HG02840 (cell line): Measurements from ENCODE around the gene ZSWIM9.
A peak's percentile ranks its signal among the peaks of the same experiment; 100 is the strongest.

Experiments used
- ATAC-seq: cut with Tn5 transposase; IDR thresholded peaks from one replicate; pipeline ENCODE4 v1.9.1; 2021; ENCODE audit warnings: mild to moderate bottlenecking, moderate library complexity, moderate number of reproducible peaks; ENCODE audit not compliant: unreplicated experiment, low FRiP score

The ZSWIM9 gene

DNA sequence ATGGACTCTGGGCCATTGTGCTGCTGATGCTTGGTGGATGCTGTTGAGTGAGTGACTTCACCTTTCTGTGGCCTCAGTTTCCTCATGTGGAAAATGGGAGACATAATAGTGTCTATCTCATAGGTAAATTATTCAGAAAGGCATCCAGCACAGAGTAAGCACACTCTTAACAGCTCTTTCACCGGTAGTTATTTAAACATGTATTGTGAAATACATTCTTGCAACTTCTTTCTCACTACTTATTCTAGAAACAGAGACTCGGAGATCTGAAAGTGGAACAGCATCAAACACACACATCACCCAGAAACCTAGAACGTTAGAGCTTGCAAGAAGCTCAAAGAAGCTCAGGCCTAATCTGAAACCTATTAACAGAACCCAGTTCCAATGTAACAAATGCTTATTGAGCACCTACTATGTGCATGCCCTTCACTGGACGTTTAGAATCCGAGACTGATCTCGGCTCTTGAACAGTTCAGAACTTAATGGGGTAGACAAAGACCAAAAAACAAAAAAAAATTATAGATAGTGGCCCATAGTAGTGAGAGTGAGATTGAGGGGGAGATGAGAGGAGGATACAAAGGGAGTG, 4.1 kb downstream of the ZSWIM9 start:
- ATAC-seq = no peak

- ATAC-seq = no peak
Observed at GRCh38 chr19:48175578-48175977, 5.1 kb downstream of the ZSWIM9 start.

- ATAC-seq = no peak
Observed at GRCh38 chr19:48176226-48176625, 5.7 kb downstream of the ZSWIM9 start.

DNA sequence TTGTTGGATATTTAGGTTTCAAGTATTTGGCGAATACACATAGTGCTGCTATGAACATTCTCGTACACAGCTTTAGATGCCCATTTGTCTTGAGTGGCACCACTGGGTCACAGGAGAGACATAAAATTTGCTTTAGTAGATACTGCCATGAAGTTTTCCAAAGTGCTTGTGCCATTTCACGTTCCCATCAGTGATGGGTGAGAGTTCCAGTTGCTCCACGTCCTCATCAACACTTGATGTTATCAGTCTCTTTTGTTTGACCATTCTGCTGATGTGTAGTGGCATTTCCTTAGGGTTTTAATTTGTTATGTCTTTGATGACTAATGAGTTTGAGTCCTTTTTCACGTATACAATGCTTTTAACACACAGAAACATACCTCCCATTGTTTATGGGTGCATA, 11.0 kb downstream of the ZSWIM9 start:
- no peak for ATAC-seq

DNA sequence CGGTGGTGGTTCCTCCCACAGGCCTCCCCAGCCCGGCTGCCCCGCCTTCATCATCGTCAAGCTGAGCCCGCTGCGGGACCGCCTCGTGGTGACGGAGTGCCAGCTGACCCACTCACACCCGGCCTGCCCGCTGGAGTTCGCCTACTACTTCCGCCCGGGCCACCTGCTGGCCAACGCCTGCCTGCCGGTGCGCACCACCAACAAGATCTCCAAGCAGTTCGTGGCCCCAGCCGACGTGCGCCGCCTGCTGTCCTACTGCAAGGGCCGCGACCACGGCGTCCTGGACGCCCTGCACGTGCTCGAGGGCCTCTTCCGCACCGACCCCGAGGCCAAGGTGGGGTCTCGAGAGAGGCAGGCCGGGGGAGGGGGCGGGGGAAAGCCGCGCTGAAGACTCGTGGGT, 12.0 kb downstream of the ZSWIM9 start:
- ATAC-seq = no peak

- no peak for ATAC-seq
Observed at GRCh38 chr19:48183356-48183755, 12.9 kb downstream of the ZSWIM9 start.

GRCh38 chr19:48186015-48186414, 15.5 kb downstream of the ZSWIM9 start:
- peak; percentile 33 for ATAC-seq

GRCh38 chr19:48186541-48186991, 16.1 kb downstream of the ZSWIM9 start:
- ATAC-seq = peak; percentile 74

GRCh38 chr19:48190288-48190884, 19.9 kb downstream of the ZSWIM9 start:
- no peak for ATAC-seq

DNA sequence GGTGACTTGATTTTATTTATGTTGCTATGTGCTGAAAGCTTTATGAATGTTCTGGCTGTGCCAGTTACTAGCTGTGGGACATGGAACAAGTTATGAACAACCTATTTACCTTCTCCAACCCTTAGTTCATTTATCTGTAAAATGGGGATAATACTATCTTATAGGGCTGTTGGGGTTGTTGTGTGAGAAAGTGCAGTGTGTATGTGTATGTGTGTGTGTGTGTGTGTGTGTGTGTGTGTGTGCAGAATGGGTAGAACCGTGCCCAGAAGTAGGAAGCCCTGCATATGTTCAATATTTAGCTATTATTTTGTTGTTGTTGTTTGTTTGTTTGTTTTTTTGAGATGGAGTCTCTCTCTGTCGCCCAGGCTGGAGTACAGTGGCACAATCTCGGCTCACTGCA, 20.4 kb downstream of the ZSWIM9 start:
- ATAC-seq = no peak

- ATAC-seq = no peak
Observed at GRCh38 chr19:48192750-48193149, 22.3 kb downstream of the ZSWIM9 start.

DNA sequence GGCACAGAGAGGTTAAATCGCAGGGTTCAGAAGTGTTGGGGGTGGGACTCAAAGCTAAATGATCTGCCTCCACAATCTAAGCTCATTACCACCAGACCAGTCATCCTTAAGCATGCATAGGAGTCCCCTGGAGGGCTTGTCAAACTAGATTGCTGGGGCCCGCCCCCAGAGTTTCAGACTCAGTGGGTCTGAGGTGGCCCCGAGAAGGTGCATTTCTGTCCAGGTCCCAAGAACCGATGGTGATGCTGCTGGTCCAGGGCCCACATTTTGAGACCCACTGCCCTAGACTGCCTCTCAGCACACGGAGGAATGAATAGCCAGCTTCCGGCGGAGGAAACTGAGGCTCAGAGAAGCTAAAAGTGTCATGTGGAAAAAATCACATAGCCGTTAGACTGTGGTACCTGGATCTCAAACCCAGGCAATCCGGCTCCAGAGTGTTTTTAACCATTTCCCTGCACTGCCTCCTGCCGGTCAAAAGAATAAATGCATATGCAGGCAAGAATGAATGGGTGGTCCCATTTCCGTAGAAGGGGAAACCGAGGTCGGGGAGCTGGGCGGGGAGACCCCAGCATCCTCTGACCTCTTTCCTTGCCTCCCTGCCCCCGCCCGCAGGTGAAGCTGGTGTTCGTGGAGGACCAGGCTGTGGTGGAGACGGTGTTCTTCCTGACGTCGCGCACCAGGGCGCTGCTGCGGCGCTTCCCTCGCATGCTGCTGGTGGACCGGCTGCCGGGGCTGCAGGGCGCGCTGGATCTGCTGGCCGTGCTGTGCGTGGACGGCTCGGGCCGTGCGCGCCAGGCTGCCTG, 23.8 kb downstream of the ZSWIM9 start:
- ATAC-seq = no peak

- no peak for ATAC-seq
Observed at GRCh38 chr19:48194844-48195830, 24.7 kb downstream of the ZSWIM9 start.

DNA sequence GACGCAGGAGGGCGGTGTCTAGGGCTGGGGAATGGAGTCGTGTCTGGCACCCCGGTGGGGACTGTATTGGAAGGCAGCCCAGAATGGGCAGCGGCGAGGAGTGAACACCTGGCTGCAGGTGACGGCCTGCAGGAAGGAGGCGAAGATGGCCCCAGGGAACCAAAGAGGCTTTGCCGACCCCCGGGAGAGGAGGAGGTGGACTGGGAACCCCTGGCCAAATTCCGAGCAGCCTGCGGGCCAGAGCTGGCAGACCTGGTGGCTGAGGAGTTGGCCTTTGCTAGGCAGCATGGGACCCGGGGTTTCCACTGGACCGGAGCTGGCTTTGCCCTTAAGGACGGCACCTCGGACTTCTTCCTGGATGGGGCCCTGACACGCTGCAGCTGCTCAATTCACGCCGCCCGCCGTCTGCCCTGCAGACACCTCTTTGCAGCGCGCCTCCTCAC, 25.9 kb downstream of the ZSWIM9 start:
- no peak for ATAC-seq

GRCh38 chr19:48196933-48197665, 26.6 kb downstream of the ZSWIM9 start:
- ATAC-seq = no peak

DNA sequence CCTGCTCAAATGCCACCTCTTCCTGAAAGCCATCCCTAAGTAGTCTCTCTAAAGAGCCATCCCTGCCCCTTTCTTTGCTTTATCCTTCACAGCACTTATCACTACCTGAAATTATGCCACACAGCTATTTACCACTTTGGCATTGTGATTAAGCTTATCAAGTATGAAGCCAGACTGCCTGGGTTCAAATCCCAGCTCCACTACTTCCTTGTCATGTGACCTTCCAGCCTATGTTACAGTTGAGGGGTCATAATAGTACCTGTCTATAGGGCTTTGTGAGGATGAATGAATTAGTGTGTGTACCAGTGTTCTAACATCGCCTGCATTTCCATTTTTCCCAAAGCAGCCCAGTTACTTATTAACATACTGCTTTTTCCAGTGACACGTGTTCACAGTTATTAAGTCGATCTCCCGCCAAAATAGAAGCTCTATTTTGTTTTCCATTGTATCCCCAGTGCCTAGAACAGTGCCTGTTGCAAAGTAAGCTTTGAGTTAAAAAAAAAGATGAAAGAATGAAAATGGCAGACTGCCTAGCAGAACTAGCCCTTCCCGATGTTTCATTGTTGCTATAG, 32.8 kb downstream of the ZSWIM9 start:
- ATAC-seq = no peak

- ATAC-seq = peak; percentile 85
Observed at GRCh38 chr19:48203794-48204628, 33.5 kb downstream of the ZSWIM9 start.

- no peak for ATAC-seq
Observed at GRCh38 chr19:48206397-48207093, 36.1 kb downstream of the ZSWIM9 start.
